SHP77 (cell line): ENCODE results near the gene CT47B1.
"Not testable (repeated sequence)": the region's sequence is repeated elsewhere in the genome, so short reads cannot be mapped to it uniquely, and the experiment has no call there.

Source experiments
- DNase-seq, 2 experiments: peaks; one replicate each; lab custom pipeline; 2025; lab: John Stamatoyannopoulos, UW

CT47B1 gene

GRCh38 chrX:120875766-120876165, at the start of gene CT47B1:
TSS of gene CT47B1 (minus strand) at chrX:120875866. CDS start at chrX:120875670, 196 bp downstream.
- not testable (repeated sequence) for DNase-seq

DNA sequence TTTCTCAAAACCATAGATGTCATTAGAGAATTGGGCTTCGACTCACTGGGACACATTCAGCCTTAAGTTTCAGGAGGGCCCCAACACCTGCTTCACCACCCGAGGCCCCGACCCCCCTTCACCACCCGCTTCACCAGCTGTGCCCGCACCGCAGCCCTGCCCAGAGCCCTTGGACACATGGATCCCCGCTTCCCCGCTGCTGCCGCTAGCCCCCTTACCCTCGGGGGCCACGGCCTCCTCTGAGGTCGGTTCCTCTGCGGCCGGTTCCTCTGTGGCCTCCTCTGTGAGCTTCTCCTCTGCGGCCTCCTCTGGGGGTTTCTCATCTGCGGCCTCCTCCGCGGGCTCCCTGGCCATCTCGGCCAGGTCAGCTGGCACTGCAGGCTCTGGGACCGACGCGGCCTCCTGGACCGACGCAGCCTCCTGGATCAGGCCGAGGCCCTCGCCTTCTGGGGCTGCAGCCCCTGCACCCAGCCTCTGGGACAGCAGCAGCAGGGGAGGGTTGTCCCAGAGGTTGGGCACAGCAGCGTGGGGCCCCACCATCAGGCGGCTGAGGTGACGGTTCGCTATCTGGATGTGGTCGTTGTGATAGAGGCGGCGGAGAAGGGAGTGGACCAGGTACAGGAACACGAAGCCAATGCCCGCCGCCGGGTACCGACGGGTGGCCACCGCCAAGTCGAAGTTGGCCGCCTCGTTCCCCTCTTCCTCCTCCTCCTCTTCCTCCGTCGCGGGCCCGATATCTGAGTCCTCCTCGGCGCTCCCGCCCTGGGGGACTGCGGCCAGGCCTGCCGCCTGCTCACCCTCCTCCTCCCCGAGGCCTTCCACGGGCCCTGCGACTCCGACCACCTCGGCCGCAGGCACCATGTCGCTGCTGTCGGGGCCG, 748 bp downstream of the CT47B1 start:
- no peak for DNase-seq

- no peak for DNase-seq
Measured at GRCh38 chrX:120857240-120857639, 18.4 kb downstream of the CT47B1 start.

GRCh38 chrX:120840827-120841226, 34.8 kb downstream of the CT47B1 start:
- no peak for DNase-seq

DNA sequence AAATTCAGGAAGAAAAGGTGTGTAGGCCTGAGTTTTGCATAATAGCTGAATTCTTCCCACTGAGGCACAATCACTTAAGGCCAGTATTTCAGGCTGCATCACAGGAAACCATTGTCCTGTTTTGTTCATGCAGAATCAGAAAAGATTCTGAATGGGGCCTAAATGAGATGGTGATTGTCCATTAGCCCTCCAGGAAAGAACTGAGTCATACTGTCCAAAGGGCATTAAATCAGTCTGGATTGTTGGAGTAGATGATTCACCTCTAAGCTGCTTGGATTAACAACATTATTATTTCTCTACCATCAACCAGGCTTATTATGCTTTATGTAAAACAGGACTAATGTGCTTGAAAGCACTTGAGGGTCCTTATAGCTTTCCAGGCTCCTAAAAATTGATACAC, 36.2 kb downstream of the CT47B1 start:
- no peak for DNase-seq

DNA sequence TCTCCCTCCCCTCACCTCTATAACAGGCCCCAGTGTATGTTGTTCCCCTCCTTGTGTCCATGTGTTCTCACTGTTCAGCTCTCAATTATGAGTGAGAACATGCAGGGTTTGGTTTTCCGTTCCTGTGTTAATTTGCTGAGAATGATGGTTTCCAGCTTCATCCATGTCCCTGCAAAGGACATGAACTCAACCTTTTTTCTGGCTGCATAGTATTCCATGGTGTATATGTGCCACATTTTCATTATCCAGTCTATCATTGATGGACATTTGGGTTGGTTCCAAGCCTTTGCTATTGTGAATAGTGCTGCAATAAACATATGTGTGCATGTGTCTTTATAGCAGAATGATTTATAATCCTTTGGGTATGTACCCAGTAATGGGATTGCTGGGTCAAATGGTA, 48.5 kb downstream of the CT47B1 start:
- not testable (repeated sequence) for DNase-seq

DNA sequence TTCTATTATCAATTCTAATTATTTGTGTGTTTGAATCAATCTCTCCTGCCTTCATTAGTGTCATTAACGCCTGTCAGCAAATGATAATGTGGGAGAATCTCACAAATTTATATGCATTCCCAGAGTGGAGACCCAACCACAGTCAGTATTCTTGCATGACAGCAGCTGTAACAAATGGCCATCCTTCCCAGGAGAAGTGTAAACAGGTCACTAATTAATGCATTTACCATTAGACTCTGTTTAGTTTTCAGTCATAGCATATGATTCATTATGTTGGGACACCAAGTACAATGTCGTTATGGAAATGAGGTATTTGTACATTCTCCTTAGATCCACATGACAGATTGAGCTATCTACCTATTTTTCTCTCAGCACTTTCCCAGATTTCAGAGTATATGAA, 50.5 kb downstream of the CT47B1 start:
- no peak for DNase-seq

DNA sequence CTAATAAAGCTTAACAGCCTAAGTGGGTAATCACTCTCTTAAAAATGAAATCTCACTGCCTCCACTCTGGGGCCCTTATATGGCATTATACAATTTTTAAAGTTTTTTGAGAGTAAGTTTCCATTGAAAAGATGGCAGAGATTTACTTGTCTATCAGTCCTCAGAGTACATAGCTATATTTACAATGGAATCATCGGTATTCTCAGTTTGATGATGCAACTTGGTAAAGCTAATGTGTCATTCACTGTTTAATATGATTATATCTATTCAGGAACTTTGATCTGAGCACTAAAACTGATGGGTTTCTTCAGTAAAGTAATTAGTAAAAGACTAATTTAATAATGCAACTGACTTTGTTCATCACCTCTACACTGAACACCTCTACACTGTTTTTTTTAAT, 51.6 kb downstream of the CT47B1 start:
- DNase-seq, result no peak

DNA sequence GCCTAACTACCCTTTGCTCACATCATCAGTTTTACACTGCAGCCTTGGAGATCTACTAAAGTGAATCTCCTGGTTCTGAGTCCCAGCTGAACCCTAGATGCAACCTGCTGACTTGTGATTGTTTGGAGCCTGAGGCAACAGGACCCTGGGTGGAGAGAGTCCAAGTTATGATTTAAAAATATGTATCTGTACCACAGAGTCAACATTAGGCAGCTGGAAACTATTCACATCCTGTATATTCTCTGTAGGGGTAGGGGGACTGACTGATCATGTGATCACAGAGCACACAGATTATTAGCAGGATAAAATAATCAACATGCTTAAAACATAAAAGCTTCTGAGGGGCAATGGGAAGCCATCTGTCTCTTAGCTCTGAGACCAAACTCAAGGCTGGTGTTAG, 52.1 kb downstream of the CT47B1 start:
- DNase-seq, result no peak
